KBM-7 (cell line): ENCODE results near the gene ALOX5AP.
A peak's percentile ranks its signal among the peaks of the same experiment; 100 is the strongest.
"Not testable (repeated sequence)": the region's sequence is repeated elsewhere in the genome, so short reads cannot be mapped to it uniquely, and the experiment has no call there.

Source experiments
- DNase-seq: peaks from one replicate; pipeline ENCODE4 v3.0.0-alpha.2; 2015
- in situ Hi-C: fragments of 300-500 bp; cut with MboI; formaldehyde crosslinking; loops from 2 replicates; pipeline ENCODE4 v1.14.3; 2020; ENCODE audit warnings: low sequenced_read_pairs, low pct_unique_long_range_greater_than_20kb, mixed read lengths

ALOX5AP gene

GRCh38 chr13:30734439-30734838 is 904 bp upstream of the ALOX5AP start:
- no peak for DNase-seq
- in situ Hi-C loops = no loop called here

DNA sequence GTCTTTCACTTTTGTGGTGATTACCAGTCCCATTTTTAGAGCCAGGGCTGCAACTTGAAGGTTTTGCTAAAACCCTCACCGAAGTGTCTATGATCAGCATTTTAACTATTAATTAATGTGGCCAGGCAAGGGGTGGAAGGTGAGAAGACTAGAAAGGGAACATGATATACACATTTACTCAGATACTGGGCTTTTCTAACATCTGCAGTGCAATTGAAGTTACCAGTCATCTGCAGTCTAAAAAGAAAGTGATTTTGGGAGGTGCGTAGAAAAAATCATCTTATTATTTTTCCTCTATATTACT is 481 bp downstream of the ALOX5AP start:
- no peak for DNase-seq
- in situ Hi-C loops = no loop called here

- in situ Hi-C loops = no loop called here
- no peak for DNase-seq
These were observed 1.3 kb downstream of the ALOX5AP start for GRCh38 chr13:30736461-30737320.

DNA sequence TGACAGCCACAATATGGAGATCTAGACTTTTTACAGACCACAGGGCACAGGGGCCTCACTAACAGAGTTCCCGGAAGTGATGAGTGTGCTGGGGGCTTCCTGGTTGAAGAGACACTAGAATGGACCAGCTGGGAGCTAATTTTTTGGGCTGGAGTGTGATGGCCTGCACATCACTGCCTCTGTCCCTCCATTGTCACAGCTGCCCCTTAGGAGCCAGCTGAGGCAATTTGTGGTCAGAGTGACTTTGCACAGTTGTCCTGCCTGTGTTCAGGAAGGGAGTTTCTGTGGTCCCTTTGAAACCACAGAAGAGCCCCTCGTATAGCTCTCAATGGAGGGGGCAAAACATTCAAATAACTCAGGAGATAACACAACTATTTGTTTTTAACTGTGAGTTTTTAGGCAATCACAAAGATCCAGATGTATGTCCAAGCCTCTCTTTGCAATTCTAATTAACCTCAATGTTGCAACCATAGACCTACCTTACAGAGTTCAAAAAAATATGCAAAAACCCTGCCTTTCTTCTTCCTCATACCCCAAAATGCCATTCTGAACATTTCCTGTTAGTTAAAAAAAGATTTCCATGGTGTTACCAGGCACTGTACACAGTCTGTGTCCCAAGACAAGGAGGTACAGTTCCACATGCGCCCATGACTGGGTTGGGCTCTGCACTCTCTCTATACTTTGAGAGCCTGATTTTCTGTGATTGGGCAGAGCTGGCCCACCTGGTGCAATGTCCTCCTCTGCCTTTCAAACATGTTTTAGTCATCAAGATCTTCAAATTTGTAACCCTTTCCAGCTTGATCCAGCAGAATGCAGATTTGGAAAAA is 2.4 kb downstream of the ALOX5AP start:
- DNase-seq = peak; percentile 71
- in situ Hi-C loops = no loop called here

GRCh38 chr13:30738526-30739236 is 3.3 kb downstream of the ALOX5AP start:
- in situ Hi-C loops = no loop called here
- no peak for DNase-seq

GRCh38 chr13:30739237-30739528 is 3.8 kb downstream of the ALOX5AP start:
- in situ Hi-C loops = no loop called here
- no peak for DNase-seq

GRCh38 chr13:30739761-30740642 is 4.7 kb downstream of the ALOX5AP start:
- DNase-seq = peak; percentile 62
- in situ Hi-C loops = no loop called here

- DNase-seq = no peak
- in situ Hi-C loops = no loop called here
These were observed 7.6 kb downstream of the ALOX5AP start for GRCh38 chr13:30742901-30743300.

DNA sequence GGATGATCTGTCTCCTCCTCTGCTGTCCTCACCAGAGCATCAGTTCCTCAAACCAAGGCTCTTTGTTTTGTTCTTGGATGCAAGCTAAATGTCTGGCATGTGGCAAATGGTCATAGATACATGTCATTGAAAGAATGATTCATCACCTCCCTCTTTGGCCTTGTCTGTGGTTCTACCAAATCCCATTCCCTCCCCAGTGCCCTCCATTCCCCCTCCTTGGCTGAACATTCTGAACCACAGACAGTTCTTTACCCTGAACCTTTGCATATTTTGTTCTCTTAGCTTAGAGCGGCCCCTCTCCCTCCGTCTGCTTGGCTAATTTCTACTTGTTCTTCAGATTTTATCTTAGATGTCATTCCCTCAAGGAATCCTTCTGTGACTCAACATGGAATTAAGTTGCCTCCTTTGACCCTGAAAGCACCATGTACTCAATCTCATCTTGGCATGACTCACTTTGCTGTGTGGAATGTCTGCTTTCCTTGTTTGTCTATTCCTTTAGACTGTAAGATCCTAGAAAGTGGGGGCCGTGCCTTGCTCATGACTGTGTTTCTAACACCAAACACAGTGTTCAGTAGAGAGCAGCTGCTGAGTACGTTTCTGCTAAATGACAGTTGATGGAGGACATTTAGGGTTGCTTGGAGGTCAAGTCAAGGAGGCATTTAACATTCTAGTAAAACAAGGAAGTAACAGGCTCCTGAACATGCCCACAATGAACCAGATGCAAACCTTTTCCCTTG is 8.1 kb downstream of the ALOX5AP start:
- DNase-seq = no peak

DNA sequence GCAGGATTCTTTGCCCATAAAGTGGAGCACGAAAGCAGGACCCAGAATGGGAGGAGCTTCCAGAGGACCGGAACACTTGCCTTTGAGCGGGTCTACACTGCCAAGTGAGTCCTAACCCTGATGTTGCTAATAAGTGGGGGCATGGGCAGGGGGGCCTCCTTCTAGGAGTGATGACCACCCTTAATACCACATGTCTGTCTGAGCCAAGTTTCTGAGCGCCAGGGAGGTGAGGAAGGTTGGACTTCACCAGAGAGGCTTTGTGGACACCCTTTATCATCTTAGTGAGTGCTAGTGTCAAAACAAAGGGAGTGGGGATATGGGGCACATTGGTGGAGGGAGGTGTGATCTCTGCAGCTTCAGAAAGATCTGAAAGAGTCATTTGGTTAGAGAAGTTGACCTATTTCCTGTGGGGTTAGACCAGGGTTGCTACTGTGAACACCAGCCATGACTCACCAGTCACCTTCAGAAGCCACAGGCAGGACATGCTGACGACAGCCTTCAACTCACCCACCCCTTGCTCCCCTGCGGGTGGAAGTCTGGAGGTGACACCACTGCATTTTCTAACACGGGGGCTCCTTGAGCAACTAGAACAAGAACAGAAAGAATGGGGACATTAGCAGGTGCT is 8.8 kb downstream of the ALOX5AP start:
- peak; percentile 39 for DNase-seq
- in situ Hi-C loops = no loop called here

More for the DNA sequence above, 8.1 kb downstream of the ALOX5AP start:
- in situ Hi-C loops = no loop called here

DNA sequence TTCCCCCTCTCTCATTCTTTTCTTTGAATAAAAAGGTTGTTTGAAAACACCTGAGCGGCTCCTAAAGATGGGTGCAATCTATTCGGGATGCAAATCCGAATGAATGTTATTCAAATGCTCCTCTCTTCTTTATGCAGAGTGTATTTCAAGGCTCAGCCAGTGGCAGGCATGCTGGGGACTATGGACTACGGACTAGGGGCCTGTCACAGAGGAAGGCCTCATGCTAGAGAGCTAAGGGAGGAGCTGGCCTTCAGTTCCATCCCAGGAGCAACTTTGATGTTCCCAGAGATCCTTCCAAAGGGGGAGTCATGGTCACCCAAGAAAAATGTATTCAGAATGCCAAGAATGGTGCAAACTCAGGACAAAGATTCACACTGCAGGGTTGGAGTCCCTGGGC is 9.3 kb downstream of the ALOX5AP start:
- in situ Hi-C loops = no loop called here
- DNase-seq = no peak

DNA sequence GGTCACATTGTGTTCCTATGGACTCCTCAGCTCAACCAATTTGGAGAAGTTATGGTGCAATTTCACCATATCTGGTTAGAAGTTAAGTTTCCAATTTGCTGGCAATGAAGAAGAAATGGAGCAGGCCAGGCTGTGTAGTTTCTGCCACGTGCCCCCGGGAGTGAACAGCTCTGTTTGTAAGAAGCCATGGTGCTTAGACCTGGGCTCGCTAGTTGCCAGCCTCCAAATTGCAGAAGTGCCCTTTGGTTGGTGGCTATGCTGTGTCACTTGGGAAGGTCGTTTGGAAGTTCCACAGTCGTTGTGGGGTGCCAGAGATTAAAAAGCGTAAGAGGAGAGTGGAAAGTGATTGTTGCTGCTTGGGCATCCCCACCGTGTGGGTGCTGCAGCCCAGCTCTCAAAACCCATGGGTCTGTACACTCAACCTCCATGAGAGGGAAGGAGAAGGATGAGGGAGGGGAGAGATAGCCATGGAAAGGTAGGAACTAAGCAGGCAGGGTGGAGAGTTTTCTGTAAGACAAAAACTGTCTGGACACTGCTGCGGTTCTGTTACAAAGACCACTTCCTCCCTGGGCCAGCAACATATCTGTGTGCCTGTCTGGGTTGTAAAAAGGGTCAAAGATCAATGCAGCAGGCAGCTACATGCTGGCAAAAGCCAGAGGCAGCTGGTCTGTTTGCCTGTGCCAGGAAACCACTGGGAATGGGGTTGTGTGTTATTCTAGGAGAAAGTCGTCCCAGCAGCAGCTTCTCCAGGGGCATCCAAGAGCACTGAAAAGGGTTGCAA is 10.8 kb downstream of the ALOX5AP start:
- in situ Hi-C loops = no loop called here
- DNase-seq = no peak

- no peak for DNase-seq
- in situ Hi-C loops = no loop called here
These were observed 11.4 kb downstream of the ALOX5AP start for GRCh38 chr13:30746791-30747190.

DNA sequence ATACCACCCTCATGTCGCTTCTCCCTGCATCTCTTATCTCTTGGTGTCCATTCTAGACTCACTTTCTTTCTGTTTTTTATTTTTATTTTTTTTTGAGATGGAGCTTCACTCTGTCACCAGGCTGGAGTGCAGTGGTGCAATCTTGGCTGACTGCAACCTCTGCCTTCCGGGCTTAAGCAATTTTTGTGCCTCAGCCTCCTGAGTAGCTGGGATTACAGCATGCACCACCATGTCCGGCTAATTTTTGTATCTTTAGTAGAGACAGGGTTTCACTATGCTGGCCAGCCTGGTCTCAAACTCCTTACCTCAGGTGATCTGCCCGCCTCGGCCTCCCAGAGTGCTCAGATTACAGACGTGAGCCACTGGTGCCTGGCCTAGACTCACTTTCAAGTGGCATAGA is 12.5 kb downstream of the ALOX5AP start:
- in situ Hi-C loops, DNase-seq: not testable (repeated sequence)

DNA sequence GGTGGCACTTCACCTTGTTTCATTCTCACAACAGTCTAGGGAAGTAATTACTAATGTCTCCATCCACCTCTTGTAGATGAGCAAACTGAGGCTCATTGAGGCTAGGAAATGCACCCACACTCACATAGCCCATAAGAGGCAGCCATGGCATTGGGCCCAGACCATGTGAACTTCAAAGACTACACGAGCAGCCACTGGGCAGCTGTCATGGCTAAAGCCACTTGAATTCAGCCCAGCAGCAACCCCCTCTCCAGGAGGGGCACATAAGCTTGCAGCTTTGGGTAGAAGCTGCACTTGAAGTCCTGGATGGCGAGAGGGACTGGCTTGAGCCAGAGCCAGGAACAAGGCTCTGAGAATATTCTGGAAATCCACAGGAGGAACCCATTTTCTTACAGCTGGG is 13.4 kb downstream of the ALOX5AP start:
- in situ Hi-C loops = no loop called here
- no peak for DNase-seq

GRCh38 chr13:30750036-30750435 is 14.7 kb downstream of the ALOX5AP start:
- DNase-seq = no peak
- in situ Hi-C loops = no loop called here

GRCh38 chr13:30751183-30751933 is 16.0 kb downstream of the ALOX5AP start:
- DNase-seq = no peak

More at GRCh38 chr13:30751183-30751933, 16.0 kb downstream of the ALOX5AP start:
- in situ Hi-C loops = no loop called here
